NCI-H2081 (cell line): ENCODE data around the gene ARMH2.

Experiments
- DNase-seq, 2 experiments: peaks; one replicate each; lab custom pipeline; 2025; lab: John Stamatoyannopoulos, UW

The ARMH2 gene

GRCh38 chr6:24798740-24799540 lies at the start of gene ARMH2:
TSS of gene ARMH2 (minus strand) at chr6:24798917. CDS start at chr6:24798857, 60 bp downstream.
- no peak for DNase-seq

- no peak for DNase-seq
Observed at GRCh38 chr6:24848461-24848860, 49.7 kb upstream of the ARMH2 start.

- DNase-seq: no peak
Observed at GRCh38 chr6:24847402-24847801, 48.7 kb upstream of the ARMH2 start.

- DNase-seq: no peak
Observed at GRCh38 chr6:24845578-24845977, 46.9 kb upstream of the ARMH2 start.

GRCh38 chr6:24844903-24845302 lies 46.2 kb upstream of the ARMH2 start:
- no peak for DNase-seq

- DNase-seq: no peak
Observed at GRCh38 chr6:24844061-24844460, 45.3 kb upstream of the ARMH2 start.

GRCh38 chr6:24840187-24840586 lies 41.5 kb upstream of the ARMH2 start:
- DNase-seq: no peak

- DNase-seq: no peak
Observed at GRCh38 chr6:24838994-24839393, 40.3 kb upstream of the ARMH2 start.

GRCh38 chr6:24838081-24838480 lies 39.4 kb upstream of the ARMH2 start:
- DNase-seq: no peak

- no peak for DNase-seq
Observed at GRCh38 chr6:24836109-24836508, 37.4 kb upstream of the ARMH2 start.

GRCh38 chr6:24833711-24834386 lies 35.1 kb upstream of the ARMH2 start:
- DNase-seq: no peak

- DNase-seq: no peak
Observed at GRCh38 chr6:24832794-24833193, 34.1 kb upstream of the ARMH2 start.

- no peak for DNase-seq
Observed at GRCh38 chr6:24831771-24832716, 33.3 kb upstream of the ARMH2 start.

- DNase-seq: no peak
Observed at GRCh38 chr6:24829657-24830056, 30.9 kb upstream of the ARMH2 start.

GRCh38 chr6:24827970-24828369 lies 29.3 kb upstream of the ARMH2 start:
- no peak for DNase-seq

- no peak for DNase-seq
Observed at GRCh38 chr6:24827162-24827561, 28.4 kb upstream of the ARMH2 start.

GRCh38 chr6:24825130-24825630 lies 26.5 kb upstream of the ARMH2 start:
- DNase-seq: no peak

GRCh38 chr6:24824142-24824938 lies 25.6 kb upstream of the ARMH2 start:
- no peak for DNase-seq

- DNase-seq: no peak
Observed at GRCh38 chr6:24823185-24823584, 24.5 kb upstream of the ARMH2 start.

GRCh38 chr6:24822696-24823095 lies 24.0 kb upstream of the ARMH2 start:
- DNase-seq: no peak

GRCh38 chr6:24821860-24822444 lies 23.2 kb upstream of the ARMH2 start:
- no peak for DNase-seq
